Measurements from ENCODE around the gene PAH. TPM values are rescaled to one million over a fixed set of nuclear protein-coding genes. Genes with fewer than 3 reads are reported as not detected.

PAH gene
- total RNA-seq, 3 donors from 2014 or later: 2.8 TPM; not detected in 2

DNA sequence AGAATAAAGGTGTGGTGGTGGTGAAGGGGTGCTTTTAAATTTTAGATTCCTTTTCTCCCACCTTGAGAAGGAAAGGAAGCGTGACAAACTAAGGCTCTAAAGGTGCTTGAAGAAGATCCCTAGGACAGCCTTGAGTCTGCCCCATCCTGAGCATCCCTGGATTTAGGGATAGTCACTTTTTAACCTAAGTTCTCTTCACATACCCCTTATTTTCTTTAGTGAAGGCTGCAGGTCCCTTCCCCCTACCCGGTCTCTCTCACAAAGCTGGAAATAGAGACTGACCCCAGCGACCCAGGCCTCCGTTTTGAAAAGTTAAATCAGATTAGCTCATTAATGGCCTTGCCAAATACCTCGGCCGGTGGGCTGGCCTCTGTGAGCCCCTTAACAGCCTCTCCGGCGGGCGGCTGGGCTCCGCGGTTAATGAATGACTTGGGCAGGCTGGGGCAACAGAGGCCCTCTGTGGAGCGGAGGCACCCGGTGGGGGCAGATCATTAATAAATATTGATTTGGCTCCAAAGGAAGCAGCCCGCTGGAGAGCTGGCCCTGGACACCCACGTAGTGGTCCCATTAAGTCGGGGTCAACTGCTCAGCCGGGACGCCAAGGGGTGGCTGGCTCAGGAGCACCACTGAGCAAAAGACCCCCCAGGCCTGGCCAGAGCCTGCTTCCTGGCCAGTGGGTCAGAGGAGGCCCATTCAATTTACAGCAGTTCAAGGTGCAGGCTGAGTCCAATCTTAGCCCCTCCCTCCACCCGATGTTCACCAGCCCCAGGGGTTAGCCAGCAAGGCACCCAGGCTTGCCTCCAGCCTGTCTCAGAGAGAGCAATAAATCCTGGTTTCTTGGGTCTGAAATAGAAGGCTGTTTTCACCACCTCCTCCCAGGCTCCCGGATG, 31.8 kb downstream of the PAH start:
- no peak for DNase-seq (ENCODE audit: low spot score in 2 of 2)
- no peak overlapping the region for H3K27ac ChIP-seq
- no peaks in the 10 kb centered on the region for H3K36me3 ChIP-seq
- H3K4me3 ChIP-seq: no peak overlapping the region
- intact Hi-C loops (cut with DNase I; ENCODE audit: low total_unique reads): no loop called here
- no peaks in the 10 kb centered on the region for H3K9me3 ChIP-seq
- no peaks in the 10 kb centered on the region for H3K4me1 ChIP-seq
- TF ChIP-seq POLR2A (IDR thresholded peaks at IDR 0.05) (no peak), POLR2AphosphoS5 (IDR thresholded peaks at IDR 0.05) (no peak)
- TF ChIP-seq, protein P1, sequence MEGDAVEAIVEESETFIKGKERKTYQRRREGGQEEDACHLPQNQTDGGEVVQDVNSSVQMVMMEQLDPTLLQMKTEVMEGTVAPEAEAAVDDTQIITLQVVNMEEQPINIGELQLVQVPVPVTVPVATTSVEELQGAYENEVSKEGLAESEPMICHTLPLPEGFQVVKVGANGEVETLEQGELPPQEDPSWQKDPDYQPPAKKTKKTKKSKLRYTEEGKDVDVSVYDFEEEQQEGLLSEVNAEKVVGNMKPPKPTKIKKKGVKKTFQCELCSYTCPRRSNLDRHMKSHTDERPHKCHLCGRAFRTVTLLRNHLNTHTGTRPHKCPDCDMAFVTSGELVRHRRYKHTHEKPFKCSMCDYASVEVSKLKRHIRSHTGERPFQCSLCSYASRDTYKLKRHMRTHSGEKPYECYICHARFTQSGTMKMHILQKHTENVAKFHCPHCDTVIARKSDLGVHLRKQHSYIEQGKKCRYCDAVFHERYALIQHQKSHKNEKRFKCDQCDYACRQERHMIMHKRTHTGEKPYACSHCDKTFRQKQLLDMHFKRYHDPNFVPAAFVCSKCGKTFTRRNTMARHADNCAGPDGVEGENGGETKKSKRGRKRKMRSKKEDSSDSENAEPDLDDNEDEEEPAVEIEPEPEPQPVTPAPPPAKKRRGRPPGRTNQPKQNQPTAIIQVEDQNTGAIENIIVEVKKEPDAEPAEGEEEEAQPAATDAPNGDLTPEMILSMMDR (IDR thresholded peaks at IDR 0.05): no peak
- no peaks in the 10 kb centered on the region for H3K27me3 ChIP-seq

DNA sequence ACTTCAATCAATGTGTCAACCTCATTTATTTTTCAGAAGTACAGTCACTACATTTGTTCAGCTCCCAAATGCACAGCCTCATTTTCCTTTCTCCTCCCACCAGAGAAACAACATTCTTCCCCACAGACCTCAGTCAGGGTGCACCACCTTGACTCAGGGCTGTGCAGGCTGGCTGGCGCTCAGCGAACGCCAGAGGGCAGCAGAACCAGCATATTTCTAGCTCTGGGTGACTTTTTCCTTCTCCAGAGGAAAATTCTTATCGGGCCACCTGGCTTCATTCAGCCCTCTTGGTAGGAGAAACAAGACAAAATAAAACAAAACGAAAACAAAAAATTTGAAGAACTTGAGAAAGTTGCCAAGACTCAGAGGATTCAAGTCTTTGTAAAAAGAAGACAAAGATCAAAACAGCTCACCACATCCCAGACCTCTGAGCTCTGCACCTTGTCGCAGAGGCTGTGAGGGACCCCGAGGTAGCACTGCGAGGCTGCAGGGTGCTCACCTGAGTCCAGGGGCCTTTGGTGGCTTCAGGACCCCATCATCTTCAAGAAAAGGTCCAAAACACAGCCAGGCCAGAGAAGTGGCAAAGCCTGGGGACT, 33.7 kb downstream of the PAH start:
- intact Hi-C loops (cut with DNase I; ENCODE audit: low total_unique reads): no loop called here
- Histone ChIP-seq H3K27me3 (no peaks in the 10 kb centered on the region), H3K27ac (no peak overlapping the region), H3K4me1 (no peaks in the 10 kb centered on the region), H3K9me3 (no peaks in the 10 kb centered on the region), H3K4me3 (no peak overlapping the region), H3K36me3 (no peaks in the 10 kb centered on the region)
- peak; percentile 24 to 54 for DNase-seq (ENCODE audit: low spot score in 2 of 2)
- TF ChIP-seq POLR2AphosphoS5 (IDR thresholded peaks at IDR 0.05): no peak
- TF ChIP-seq, protein P1 (IDR thresholded peaks at IDR 0.05): peak in 2 of 3 donors; percentile 50 to 70

DNA sequence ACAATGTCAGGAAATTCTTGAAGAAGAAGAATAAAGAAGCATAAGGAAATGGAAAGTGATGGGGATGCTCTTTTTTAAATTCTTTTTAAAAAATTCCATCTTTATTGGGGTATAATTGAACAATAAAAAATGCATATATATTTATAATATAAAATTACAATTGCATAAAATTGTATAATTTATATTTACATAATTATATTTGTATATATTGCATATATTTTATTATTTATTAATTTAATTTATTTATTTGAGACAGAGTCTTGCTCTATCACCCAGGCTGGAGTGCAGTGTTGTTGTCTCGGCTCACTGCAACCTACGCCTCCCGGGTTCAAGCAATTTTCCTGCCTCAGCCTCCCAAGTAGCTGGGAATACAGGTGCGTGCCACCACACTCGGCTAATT, 36.3 kb downstream of the PAH start:
- H3K4me1 ChIP-seq: no peaks in the 10 kb centered on the region
- no peak overlapping the region for H3K27ac ChIP-seq
- intact Hi-C loops (cut with DNase I; ENCODE audit: low total_unique reads): no loop called here
- no peaks in the 10 kb centered on the region for H3K27me3 ChIP-seq
- H3K9me3 ChIP-seq: no peaks in the 10 kb centered on the region
- no peak for DNase-seq (ENCODE audit: low spot score in 2 of 2)
- H3K4me3 ChIP-seq: no peak overlapping the region
- TF ChIP-seq, protein P1 (IDR thresholded peaks at IDR 0.05): no peak
- TF ChIP-seq POLR2A (IDR thresholded peaks at IDR 0.05) (no peak), POLR2AphosphoS5 (IDR thresholded peaks at IDR 0.05) (no peak)
- H3K36me3 ChIP-seq: no peaks in the 10 kb centered on the region

DNA sequence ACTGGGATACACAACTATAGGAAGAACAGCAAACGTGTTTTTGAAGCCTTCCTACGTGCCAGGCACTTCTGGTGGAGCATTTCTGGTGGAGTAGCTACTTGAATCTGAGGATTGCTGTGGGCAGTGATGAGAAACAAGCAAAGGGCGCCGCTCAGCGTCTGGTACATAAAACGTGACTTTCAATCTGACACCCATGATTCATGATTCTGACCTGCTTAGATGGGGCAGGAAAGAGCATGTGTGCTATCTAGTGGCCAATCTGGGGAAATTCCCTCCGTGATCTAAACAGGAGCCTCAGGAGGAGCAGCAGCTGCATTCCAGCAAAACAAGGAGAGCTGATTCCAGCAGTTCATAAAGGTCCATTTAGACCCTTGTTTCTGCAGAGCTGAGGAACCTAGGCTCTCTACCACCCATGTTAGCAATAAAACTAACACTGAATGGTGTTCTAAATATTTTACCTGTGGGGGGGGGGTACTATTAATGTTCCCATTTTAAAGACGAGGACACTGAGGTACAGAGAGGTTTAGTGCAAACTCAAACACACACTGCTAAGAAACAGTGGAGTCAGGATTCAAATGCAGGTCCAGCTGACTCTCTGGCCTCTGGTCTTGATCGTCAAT, 37.8 kb downstream of the PAH start:
- Histone ChIP-seq H3K27me3 (no peaks in the 10 kb centered on the region), H3K4me3 (peak overlapping the region in 1 of 3 donors; percentile 44), H3K9me3 (no peaks in the 10 kb centered on the region), H3K27ac (no peak overlapping the region), H3K4me1 (no peaks in the 10 kb centered on the region), H3K36me3 (no peaks in the 10 kb centered on the region)
- no peak for DNase-seq (ENCODE audit: low spot score in 2 of 2)
- TF ChIP-seq, protein P1 (IDR thresholded peaks at IDR 0.05): peak in 1 of 3 donors; percentile 36
- TF ChIP-seq POLR2AphosphoS5 (IDR thresholded peaks at IDR 0.05) (peak in 1 of 3 donors; percentile 31), POLR2A (IDR thresholded peaks at IDR 0.05) (no peak)
- intact Hi-C loops (cut with DNase I; ENCODE audit: low total_unique reads): no loop called here

DNA sequence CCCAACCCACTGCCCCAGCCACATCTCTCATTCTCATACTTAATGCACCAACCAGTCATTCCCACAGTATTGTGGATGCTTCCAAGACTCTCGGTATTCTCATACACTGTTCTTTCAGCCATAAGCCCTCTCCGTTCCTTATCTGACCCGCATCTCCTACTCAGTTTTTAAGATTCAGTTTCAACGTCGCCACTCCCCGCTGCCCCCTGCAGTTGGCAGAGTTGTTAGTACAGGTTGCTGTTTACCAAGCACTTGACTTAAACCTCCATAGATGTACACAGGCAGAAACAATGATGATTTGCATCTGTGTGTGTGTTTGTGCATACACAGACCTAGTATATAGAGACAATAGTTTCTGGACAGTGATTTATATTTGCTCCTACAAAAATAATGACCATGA, 40.2 kb downstream of the PAH start:
- H3K9me3 ChIP-seq: no peaks in the 10 kb centered on the region
- no peak for DNase-seq (ENCODE audit: low spot score in 2 of 2)
- H3K4me1 ChIP-seq: no peaks in the 10 kb centered on the region
- intact Hi-C loops (cut with DNase I; ENCODE audit: low total_unique reads): no loop called here
- H3K27me3 ChIP-seq: no peaks in the 10 kb centered on the region
- no peaks in the 10 kb centered on the region for H3K36me3 ChIP-seq
- H3K4me3 ChIP-seq: no peak overlapping the region
- no peak overlapping the region for H3K27ac ChIP-seq
- TF ChIP-seq, protein P1 (IDR thresholded peaks at IDR 0.05): no peak
- TF ChIP-seq POLR2AphosphoS5 (IDR thresholded peaks at IDR 0.05): no peak
- TF ChIP-seq POLR2A (IDR thresholded peaks at IDR 0.05): no peak

All from breast epithelium (tissue), 4 donors.